CD4-positive, CD25-positive, alpha-beta regulatory T cell (primary cell): ENCODE measurements around the gene CCDC88C. TPM values are rescaled to one million over a fixed set of nuclear protein-coding genes. Genes with fewer than 3 reads are reported as not detected.

ENCODE experiments used
- ATAC-seq, 2 donors: fragments of 150-1000 bp; cut with Tn5 transposase; one replicate each; pipeline ENCODE4 v1.10.0; 2021; ENCODE audit warnings: low read depth in 2 of 2, moderate number of reproducible peaks in 2 of 2, moderate library complexity in 1 of 2
- DNase-seq, 3 donors: peaks; one replicate each; pipeline versions ENCODE4 v3.0.0 to v3.0.0-alpha.2; 2012 to 2022; ENCODE audit warnings: mixed read lengths in 1 of 3
- H3K27ac ChIP-seq: one replicate; pipeline ENCODE4 v1.7.0; 2013; ENCODE audit warnings: mild to moderate bottlenecking, low read length; ENCODE audit not compliant: insufficient read depth, poor library complexity, severe bottlenecking
- H3K27me3 ChIP-seq: one replicate; pipeline ENCODE4 v1.7.0; 2013; ENCODE audit warnings: low read length; ENCODE audit not compliant: control insufficient read depth, insufficient read depth
- H3K36me3 ChIP-seq: one replicate; pipeline ENCODE4 v1.7.0; 2013; ENCODE audit warnings: mild to moderate bottlenecking, low read length, moderate library complexity; ENCODE audit not compliant: control insufficient read depth, insufficient read depth
- H3K4me1 ChIP-seq: 2 replicates; pipeline ENCODE4 v1.7.0; 2013; ENCODE audit warnings: mild to moderate bottlenecking, low read length; ENCODE audit not compliant: insufficient read depth, control insufficient read depth, poor library complexity, severe bottlenecking
- H3K4me3 ChIP-seq: one replicate; pipeline ENCODE4 v1.7.0; 2013; ENCODE audit warnings: low read depth, mild to moderate bottlenecking, low read length, moderate library complexity
- H3K9me3 ChIP-seq, 2 experiments: 1 replicate in 1 of 2; 2 replicates in 1 of 2; pipeline ENCODE4 v1.7.0; 2013; ENCODE audit warnings: low read length in 2 of 2, mild to moderate bottlenecking in 1 of 2, moderate library complexity in 1 of 2; ENCODE audit not compliant: control insufficient read depth in 2 of 2
- H3K27ac Mint-ChIP-seq, 3 donors: one replicate each; pipeline ENCODE4 v1.8.0; 2020 to 2022; ENCODE audit warnings: mild to moderate bottlenecking in 3 of 3, mixed read lengths in 3 of 3, moderate library complexity in 2 of 3
- H3K27me3 Mint-ChIP-seq: one replicate; pipeline ENCODE4 v1.8.0; 2022; ENCODE audit warnings: mild to moderate bottlenecking, mixed read lengths
- H3K36me3 Mint-ChIP-seq: one replicate; pipeline ENCODE4 v1.8.0; 2020; ENCODE audit warnings: mixed read lengths
- H3K4me1 Mint-ChIP-seq, 4 donors: one replicate each; pipeline ENCODE4 v1.8.0; 2020 to 2022; ENCODE audit warnings: mixed read lengths in 4 of 4, mild to moderate bottlenecking in 1 of 4
- H3K4me3 Mint-ChIP-seq, 4 donors: one replicate each; pipeline ENCODE4 v1.8.0; 2020 to 2022; ENCODE audit warnings: mild to moderate bottlenecking in 4 of 4, mixed read lengths in 4 of 4, moderate library complexity in 3 of 4
- H3K9me3 Mint-ChIP-seq, 7 donors: one replicate each; pipeline ENCODE4 v1.8.0; 2020 to 2022; ENCODE audit warnings: mixed read lengths in 7 of 7, mild to moderate bottlenecking in 3 of 7, moderate library complexity in 2 of 7
- polyA plus RNA-seq, 4 donors: library from polyadenylated mRNA; unstranded; fragments of 300-500 nt; fragmentation: Illumina TruSeq; gene quantifications; one replicate each; pipeline ENCODE4 v1.2.3, GENCODE V29; 2021
- total RNA-seq: library from RNA; stranded (reverse); gene quantifications from one replicate; pipeline ENCODE4 v1.2.3, GENCODE V29; 2022

CCDC88C gene
- total and polyA plus RNA-seq, 5 donors from 2014 or later = 25.9 to 466 (median 31.8) TPM

DNA sequence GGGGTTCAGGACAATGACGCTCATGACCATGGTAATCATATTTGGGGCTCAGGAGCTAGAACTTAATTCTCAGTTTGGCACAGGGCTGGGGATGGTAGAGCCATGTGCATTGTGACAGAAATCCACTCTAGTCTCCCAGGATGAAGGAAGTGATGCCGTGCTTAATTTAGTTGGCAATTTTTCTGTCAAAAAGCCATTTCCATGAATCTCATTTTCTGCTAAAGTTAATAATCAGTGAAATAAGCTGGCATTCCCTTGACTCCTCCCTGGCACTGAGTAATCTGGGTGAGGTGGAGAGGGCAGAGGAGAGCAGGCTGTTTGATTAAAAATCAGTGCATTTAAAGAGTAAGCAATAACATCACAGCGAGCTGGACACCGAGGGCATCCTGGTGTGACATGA, 128.2 kb downstream of the CCDC88C start:
- Mint-ChIP-seq H3K27ac (peak overlapping the region in 2 of 3 donors; percentile 36 to 62), H3K4me1 (peaks cover 7 to 19% (median 13%) of the 10 kb centered on the region in 4 donors), H3K27me3 (peaks cover 7% of the 10 kb centered on the region), H3K9me3 (peaks cover 0 to 2% (median 0%) of the 10 kb centered on the region in 7 donors), H3K36me3 (peaks cover 68% of the 10 kb centered on the region), H3K4me3 (no peak overlapping the region)
- Histone ChIP-seq H3K27ac (no peak overlapping the region), H3K4me3 (no peak overlapping the region), H3K9me3 (no peaks in the 10 kb centered on the region), H3K27me3 (no peaks in the 10 kb centered on the region), H3K4me1 (peaks cover 4% of the 10 kb centered on the region), H3K36me3 (peaks cover 100% of the 10 kb centered on the region)
- ATAC-seq (no peak), DNase-seq (no peak)

DNA sequence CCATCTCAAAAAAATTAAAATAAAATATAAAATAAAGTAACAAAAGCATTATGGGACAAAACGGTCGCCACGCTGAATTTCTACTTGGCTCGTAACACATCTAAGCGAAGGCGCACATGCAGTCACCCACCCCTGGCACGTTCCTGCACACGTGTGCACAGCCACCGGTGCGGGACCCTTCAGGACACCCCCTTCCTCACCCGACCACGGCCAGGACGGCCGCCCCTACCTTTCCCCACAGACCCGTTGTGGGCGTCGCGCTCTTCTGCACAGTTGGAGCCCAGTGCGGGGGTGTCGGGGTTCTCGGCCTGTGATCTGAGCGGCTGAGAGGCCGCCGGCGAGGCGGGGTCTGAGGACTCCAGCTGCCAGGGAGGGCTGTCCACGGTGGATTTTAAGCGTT, 128.7 kb downstream of the CCDC88C start:
- peaks cover 0 to 2% (median 0%) of the 10 kb centered on the region in 7 donors for H3K9me3 Mint-ChIP-seq
- Histone ChIP-seq H3K27me3 (no peaks in the 10 kb centered on the region), H3K4me3 (no peak overlapping the region), H3K36me3 (peaks cover 100% of the 10 kb centered on the region), H3K27ac (no peak overlapping the region), H3K9me3 (no peaks in the 10 kb centered on the region), H3K4me1 (peaks cover 4% of the 10 kb centered on the region)
- no peak overlapping the region for H3K4me3 Mint-ChIP-seq
- DNase-seq (no peak), ATAC-seq (no peak)
- no peak overlapping the region for H3K27ac Mint-ChIP-seq
- peaks cover 71% of the 10 kb centered on the region for H3K36me3 Mint-ChIP-seq
- H3K27me3 Mint-ChIP-seq = peaks cover 7% of the 10 kb centered on the region
- peaks cover 7 to 23% (median 14%) of the 10 kb centered on the region in 4 donors for H3K4me1 Mint-ChIP-seq

DNA sequence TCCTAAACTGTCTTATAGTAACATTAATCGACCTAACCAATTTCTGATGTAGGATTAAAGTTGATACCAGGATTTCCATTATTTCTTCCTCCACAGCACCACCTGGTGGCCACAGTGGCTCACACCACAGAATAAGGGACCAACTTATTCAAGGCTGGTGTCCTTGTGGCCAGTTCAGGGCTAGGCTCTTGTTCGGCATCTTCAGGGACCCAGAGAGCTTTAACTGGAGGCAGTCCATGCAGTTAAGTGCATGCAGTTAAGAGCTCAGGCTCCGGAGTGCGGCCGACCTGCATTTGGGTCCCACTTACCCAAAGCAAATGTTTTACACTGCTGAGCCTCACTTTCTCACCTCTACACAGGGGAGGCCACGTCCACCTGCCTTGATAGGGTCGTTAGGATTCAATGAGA, 131.1 kb downstream of the CCDC88C start:
- H3K9me3 ChIP-seq = no peaks in the 10 kb centered on the region
- peaks cover 100% of the 10 kb centered on the region for H3K36me3 ChIP-seq
- H3K27ac ChIP-seq = no peak overlapping the region
- peaks cover 4% of the 10 kb centered on the region for H3K4me1 ChIP-seq
- DNase-seq = peak; percentile 61 to 81 (median 73)
- no peaks in the 10 kb centered on the region for H3K9me3 Mint-ChIP-seq
- peaks cover 7 to 21% (median 14%) of the 10 kb centered on the region in 4 donors for H3K4me1 Mint-ChIP-seq
- H3K27me3 ChIP-seq = no peaks in the 10 kb centered on the region
- H3K27ac Mint-ChIP-seq = peak overlapping the region; percentile 18 to 74 (median 54)
- peaks cover 68% of the 10 kb centered on the region for H3K36me3 Mint-ChIP-seq
- peaks cover 7% of the 10 kb centered on the region for H3K27me3 Mint-ChIP-seq
- no peak overlapping the region for H3K4me3 ChIP-seq
- peak overlapping the region in 1 of 4 donors; percentile 3 for H3K4me3 Mint-ChIP-seq
- peak; percentile 72 to 74 for ATAC-seq

DNA sequence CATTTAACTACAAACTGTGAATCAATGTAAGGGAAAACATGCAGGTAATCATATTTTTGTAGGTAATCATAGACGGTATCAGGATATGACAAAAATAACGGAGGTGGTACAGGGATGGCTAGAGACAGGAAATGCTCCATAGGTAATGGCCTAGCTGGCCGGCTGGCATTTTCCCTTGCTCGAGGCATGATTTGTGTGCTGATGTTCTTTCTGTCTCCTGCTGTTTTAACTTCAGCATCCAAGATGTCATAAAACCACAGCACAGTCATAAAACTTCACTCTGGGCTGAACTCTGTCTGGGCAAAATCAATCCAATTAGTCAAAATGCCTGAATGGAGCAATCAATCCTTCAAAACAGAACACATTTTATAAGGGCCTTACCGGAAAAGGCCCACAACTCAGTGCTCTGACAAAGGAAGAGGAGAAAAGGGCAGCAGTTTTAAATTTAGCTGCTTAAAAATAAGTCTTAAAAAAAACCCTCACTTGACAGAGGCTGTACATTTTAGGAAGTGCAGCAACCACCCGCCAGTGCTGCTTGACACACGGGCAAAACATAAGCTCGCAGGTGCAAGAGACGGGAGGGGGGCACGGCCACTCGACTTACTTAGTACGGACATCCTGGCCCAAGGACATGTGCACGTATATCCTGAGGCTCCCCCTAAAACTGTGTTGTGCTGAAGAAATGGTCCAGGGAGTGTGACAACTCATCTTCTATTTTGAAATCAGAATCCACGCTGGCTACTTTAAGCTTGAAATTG, 132.7 kb downstream of the CCDC88C start:
- Histone ChIP-seq H3K9me3 (no peaks in the 10 kb centered on the region), H3K36me3 (peaks cover 100% of the 10 kb centered on the region), H3K27me3 (no peaks in the 10 kb centered on the region), H3K4me3 (no peak overlapping the region), H3K4me1 (peaks cover 4% of the 10 kb centered on the region), H3K27ac (no peak overlapping the region)
- H3K27me3 Mint-ChIP-seq = peaks cover 7% of the 10 kb centered on the region
- ATAC-seq (no peak), DNase-seq (no peak)
- no peaks in the 10 kb centered on the region for H3K9me3 Mint-ChIP-seq
- H3K4me3 Mint-ChIP-seq = no peak overlapping the region
- H3K4me1 Mint-ChIP-seq = peaks cover 7 to 21% (median 14%) of the 10 kb centered on the region in 4 donors
- H3K27ac Mint-ChIP-seq = peak overlapping the region; percentile 36 to 83 (median 47)
- peaks cover 60% of the 10 kb centered on the region for H3K36me3 Mint-ChIP-seq

DNA sequence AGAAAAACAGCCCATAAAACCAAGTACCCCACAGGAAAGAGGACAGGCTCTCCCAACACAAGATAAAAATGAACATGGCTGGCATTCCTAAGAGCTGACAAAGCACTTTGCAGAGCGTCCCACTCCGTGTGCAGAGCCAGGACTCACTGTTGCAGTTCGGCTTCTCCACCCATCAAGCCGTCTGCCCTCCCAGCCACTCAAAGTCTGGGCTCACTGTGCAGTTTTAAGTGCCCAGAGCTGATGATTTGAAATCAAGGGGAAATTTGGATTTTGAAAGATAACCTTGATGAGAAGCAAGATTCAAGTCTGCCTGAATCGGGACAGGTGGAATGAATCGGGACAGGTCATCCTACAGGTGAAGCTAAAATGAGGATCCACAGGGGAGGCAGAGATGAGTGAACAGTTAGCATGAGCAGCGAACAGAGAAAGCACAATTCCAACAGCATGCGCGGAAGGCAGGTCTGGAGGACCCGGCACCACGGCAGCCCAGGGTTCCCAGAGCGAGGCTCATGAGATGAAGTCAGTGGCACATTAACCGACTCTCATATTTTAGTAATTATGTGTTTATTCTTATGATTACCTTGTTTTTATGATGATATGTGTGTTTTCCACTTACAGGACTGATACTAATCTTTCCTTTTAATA, 133.4 kb downstream of the CCDC88C start:
- Histone ChIP-seq H3K27me3 (no peaks in the 10 kb centered on the region), H3K27ac (no peak overlapping the region), H3K4me1 (peaks cover 4% of the 10 kb centered on the region), H3K4me3 (no peak overlapping the region), H3K36me3 (peaks cover 100% of the 10 kb centered on the region), H3K9me3 (no peaks in the 10 kb centered on the region)
- DNase-seq (no peak), ATAC-seq (no peak)
- H3K27ac Mint-ChIP-seq = peak overlapping the region in 2 of 3 donors; percentile 36 to 80
- H3K4me3 Mint-ChIP-seq = peak overlapping the region in 1 of 4 donors; percentile 10
- H3K9me3 Mint-ChIP-seq = no peaks in the 10 kb centered on the region
- H3K36me3 Mint-ChIP-seq = peaks cover 56% of the 10 kb centered on the region
- H3K4me1 Mint-ChIP-seq = peaks cover 7 to 21% (median 14%) of the 10 kb centered on the region in 4 donors
- peaks cover 7% of the 10 kb centered on the region for H3K27me3 Mint-ChIP-seq

DNA sequence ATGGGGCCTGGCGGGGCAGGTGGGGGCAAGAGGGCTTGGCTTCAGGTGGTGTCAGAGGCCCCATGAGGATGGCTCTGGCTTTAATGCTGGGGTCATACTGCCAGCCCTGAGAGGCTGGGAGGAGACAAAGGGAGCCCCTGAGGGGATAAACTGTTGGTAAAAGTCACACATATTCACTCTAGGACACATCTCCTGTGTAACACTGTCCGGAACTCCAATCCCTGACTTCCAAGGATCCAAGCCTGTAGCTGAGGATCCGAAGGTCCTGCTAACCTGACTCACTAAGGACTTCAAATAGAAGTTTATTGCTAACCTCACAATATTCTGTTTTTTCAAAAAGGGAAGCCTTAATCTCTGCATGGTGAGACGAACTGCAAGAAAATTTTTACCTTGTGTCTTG, 134.0 kb downstream of the CCDC88C start:
- H3K4me1 ChIP-seq = peaks cover 4% of the 10 kb centered on the region
- H3K27ac ChIP-seq = no peak overlapping the region
- peaks cover 100% of the 10 kb centered on the region for H3K36me3 ChIP-seq
- ATAC-seq = no peak
- no peak overlapping the region for H3K4me3 Mint-ChIP-seq
- peaks cover 54% of the 10 kb centered on the region for H3K36me3 Mint-ChIP-seq
- H3K4me3 ChIP-seq = no peak overlapping the region
- no peak for DNase-seq
- peak overlapping the region in 2 of 3 donors; percentile 80 to 83 for H3K27ac Mint-ChIP-seq
- H3K9me3 ChIP-seq = no peaks in the 10 kb centered on the region
- no peaks in the 10 kb centered on the region for H3K9me3 Mint-ChIP-seq
- peaks cover 7 to 21% (median 14%) of the 10 kb centered on the region in 4 donors for H3K4me1 Mint-ChIP-seq
- H3K27me3 ChIP-seq = no peaks in the 10 kb centered on the region
- peaks cover 7% of the 10 kb centered on the region for H3K27me3 Mint-ChIP-seq

DNA sequence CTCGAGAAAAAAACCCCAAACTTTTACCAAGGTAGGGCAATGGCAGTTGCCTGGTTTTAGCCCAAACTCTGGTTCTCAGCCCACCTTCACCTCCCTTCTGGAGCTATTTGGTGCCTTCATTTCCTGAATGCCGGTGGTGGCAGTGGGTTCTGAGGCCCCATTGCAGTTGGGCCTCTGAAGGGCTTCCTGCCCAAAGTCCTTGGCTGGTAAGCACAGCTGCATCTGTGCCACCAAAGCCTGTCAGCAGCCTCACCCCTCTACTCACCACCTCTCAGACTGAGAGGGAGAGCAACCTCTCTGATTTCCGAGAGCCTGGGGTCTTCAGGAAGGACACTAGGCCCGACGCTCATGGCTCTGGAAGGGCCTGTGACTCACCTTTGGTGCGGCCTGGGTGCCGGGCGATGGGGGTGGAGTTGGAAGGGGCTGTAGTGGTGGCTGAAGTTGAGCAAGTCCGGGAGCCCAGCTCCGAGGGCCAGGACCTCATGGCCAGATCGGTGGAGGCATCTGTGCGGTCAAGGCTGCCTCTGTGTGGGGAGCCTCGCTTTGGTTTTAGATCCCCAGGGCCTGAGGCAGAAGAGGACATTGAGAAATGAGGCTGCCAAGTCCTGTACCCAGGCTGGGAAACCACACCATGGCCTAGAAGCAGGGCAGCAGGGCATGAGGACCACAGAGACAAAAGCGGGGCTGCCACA, 134.5 kb downstream of the CCDC88C start:
- Mint-ChIP-seq H3K27me3 (peaks cover 7% of the 10 kb centered on the region), H3K9me3 (no peaks in the 10 kb centered on the region), H3K4me3 (no peak overlapping the region), H3K27ac (peak overlapping the region in 2 of 3 donors; percentile 80 to 83), H3K4me1 (peaks cover 7 to 21% (median 12%) of the 10 kb centered on the region in 4 donors), H3K36me3 (peaks cover 54% of the 10 kb centered on the region)
- Histone ChIP-seq H3K36me3 (peaks cover 100% of the 10 kb centered on the region), H3K27ac (no peak overlapping the region), H3K4me1 (peaks cover 4% of the 10 kb centered on the region), H3K4me3 (no peak overlapping the region), H3K9me3 (no peaks in the 10 kb centered on the region), H3K27me3 (no peaks in the 10 kb centered on the region)
- DNase-seq (no peak), ATAC-seq (no peak)
